Measurements from ENCODE around the gene COPE.

Gene COPE

GRCh38 chr19:18895038-18895823 lies 24.0 kb downstream of the COPE start:
- Histone ChIP-seq H3K36me3 (ENCODE audit: control insufficient read depth, insufficient read depth, low read length) (no peaks in the 10 kb centered on the region), H3K4me1 (ENCODE audit: control insufficient read depth, insufficient read depth, low read length) (peaks cover 16% of the 10 kb centered on the region), H3K4me3 (ENCODE audit: low read length) (no peak overlapping the region), H3K27me3 (ENCODE audit: control insufficient read depth, insufficient read depth, low read length) (peaks cover 39% of the 10 kb centered on the region), H3K9ac (ENCODE audit: low read length) (no peak overlapping the region), H3K9me3 (ENCODE audit: control insufficient read depth, low read length) (no peaks in the 10 kb centered on the region)

- Histone ChIP-seq H3K4me3 (ENCODE audit: low read length) (no peak overlapping the region), H3K9ac (ENCODE audit: low read length) (no peak overlapping the region), H3K4me1 (ENCODE audit: control insufficient read depth, insufficient read depth, low read length) (peaks cover 16% of the 10 kb centered on the region), H3K36me3 (ENCODE audit: control insufficient read depth, insufficient read depth, low read length) (no peaks in the 10 kb centered on the region), H3K27me3 (ENCODE audit: control insufficient read depth, insufficient read depth, low read length) (peaks cover 39% of the 10 kb centered on the region), H3K9me3 (ENCODE audit: control insufficient read depth, low read length) (no peaks in the 10 kb centered on the region)
These were observed 24.7 kb downstream of the COPE start for GRCh38 chr19:18894254-18895037.

GRCh38 chr19:18893587-18894253 lies 25.5 kb downstream of the COPE start:
- Histone ChIP-seq H3K27me3 (ENCODE audit: control insufficient read depth, insufficient read depth, low read length) (peaks cover 39% of the 10 kb centered on the region), H3K4me1 (ENCODE audit: control insufficient read depth, insufficient read depth, low read length) (peaks cover 11% of the 10 kb centered on the region), H3K4me3 (ENCODE audit: low read length) (no peak overlapping the region), H3K36me3 (ENCODE audit: control insufficient read depth, insufficient read depth, low read length) (no peaks in the 10 kb centered on the region), H3K9ac (ENCODE audit: low read length) (no peak overlapping the region), H3K9me3 (ENCODE audit: control insufficient read depth, low read length) (no peaks in the 10 kb centered on the region)

- Histone ChIP-seq H3K9ac (ENCODE audit: low read length) (no peak overlapping the region), H3K4me3 (ENCODE audit: low read length) (no peak overlapping the region), H3K4me1 (ENCODE audit: control insufficient read depth, insufficient read depth, low read length) (peaks cover 5% of the 10 kb centered on the region), H3K36me3 (ENCODE audit: control insufficient read depth, insufficient read depth, low read length) (no peaks in the 10 kb centered on the region), H3K27me3 (ENCODE audit: control insufficient read depth, insufficient read depth, low read length) (peaks cover 21% of the 10 kb centered on the region), H3K9me3 (ENCODE audit: control insufficient read depth, low read length) (no peaks in the 10 kb centered on the region)
These were observed 29.0 kb downstream of the COPE start for GRCh38 chr19:18889949-18890745.

GRCh38 chr19:18886972-18887371 lies 32.2 kb downstream of the COPE start:
- H3K4me3 ChIP-seq (ENCODE audit: low read length): no peak overlapping the region
- H3K36me3 ChIP-seq (ENCODE audit: control insufficient read depth, insufficient read depth, low read length): no peaks in the 10 kb centered on the region
- no peaks in the 10 kb centered on the region for H3K27me3 ChIP-seq (ENCODE audit: control insufficient read depth, insufficient read depth, low read length)

GRCh38 chr19:18883526-18884304 lies 35.5 kb downstream of the COPE start:
- no peaks in the 10 kb centered on the region for H3K36me3 ChIP-seq (ENCODE audit: control insufficient read depth, insufficient read depth, low read length)
- no peaks in the 10 kb centered on the region for H3K9me3 ChIP-seq (ENCODE audit: control insufficient read depth, low read length)
- no peak overlapping the region for H3K9ac ChIP-seq (ENCODE audit: low read length)
- H3K27me3 ChIP-seq (ENCODE audit: control insufficient read depth, insufficient read depth, low read length): no peaks in the 10 kb centered on the region
- H3K4me3 ChIP-seq (ENCODE audit: low read length): no peak overlapping the region
- peaks cover 11% of the 10 kb centered on the region for H3K4me1 ChIP-seq (ENCODE audit: control insufficient read depth, insufficient read depth, low read length)

More at GRCh38 chr19:18886972-18887371, 32.2 kb downstream of the COPE start:
- Histone ChIP-seq H3K9ac (ENCODE audit: low read length) (no peak overlapping the region), H3K4me1 (ENCODE audit: control insufficient read depth, insufficient read depth, low read length) (peaks cover 6% of the 10 kb centered on the region), H3K9me3 (ENCODE audit: control insufficient read depth, low read length) (no peaks in the 10 kb centered on the region)

GRCh38 chr19:18881491-18881890 lies 37.7 kb downstream of the COPE start:
- Histone ChIP-seq H3K9ac (ENCODE audit: low read length) (no peak overlapping the region), H3K9me3 (ENCODE audit: control insufficient read depth, low read length) (no peaks in the 10 kb centered on the region)

GRCh38 chr19:18879579-18880373 lies 39.4 kb downstream of the COPE start:
- H3K27me3 ChIP-seq (ENCODE audit: control insufficient read depth, insufficient read depth, low read length): no peaks in the 10 kb centered on the region
- no peak overlapping the region for H3K9ac ChIP-seq (ENCODE audit: low read length)
- H3K36me3 ChIP-seq (ENCODE audit: control insufficient read depth, insufficient read depth, low read length): no peaks in the 10 kb centered on the region
- H3K4me3 ChIP-seq (ENCODE audit: low read length): no peak overlapping the region
- no peaks in the 10 kb centered on the region for H3K9me3 ChIP-seq (ENCODE audit: control insufficient read depth, low read length)
- H3K4me1 ChIP-seq (ENCODE audit: control insufficient read depth, insufficient read depth, low read length): peaks cover 11% of the 10 kb centered on the region

More at GRCh38 chr19:18881491-18881890, 37.7 kb downstream of the COPE start:
- H3K4me3 ChIP-seq (ENCODE audit: low read length): no peak overlapping the region
- no peaks in the 10 kb centered on the region for H3K36me3 ChIP-seq (ENCODE audit: control insufficient read depth, insufficient read depth, low read length)
- H3K4me1 ChIP-seq (ENCODE audit: control insufficient read depth, insufficient read depth, low read length): peaks cover 11% of the 10 kb centered on the region
- H3K27me3 ChIP-seq (ENCODE audit: control insufficient read depth, insufficient read depth, low read length): no peaks in the 10 kb centered on the region

GRCh38 chr19:18878858-18879578 lies 40.2 kb downstream of the COPE start:
- Histone ChIP-seq H3K4me3 (ENCODE audit: low read length) (no peak overlapping the region), H3K4me1 (ENCODE audit: control insufficient read depth, insufficient read depth, low read length) (peaks cover 11% of the 10 kb centered on the region), H3K36me3 (ENCODE audit: control insufficient read depth, insufficient read depth, low read length) (no peaks in the 10 kb centered on the region), H3K9me3 (ENCODE audit: control insufficient read depth, low read length) (no peaks in the 10 kb centered on the region), H3K9ac (ENCODE audit: low read length) (no peak overlapping the region), H3K27me3 (ENCODE audit: control insufficient read depth, insufficient read depth, low read length) (no peaks in the 10 kb centered on the region)
